ENCODE results near the gene GPR108.
"Not testable (repeated sequence)": the region's sequence is repeated elsewhere in the genome, so short reads cannot be mapped to it uniquely, and the experiment has no call there.

Gene GPR108

DNA sequence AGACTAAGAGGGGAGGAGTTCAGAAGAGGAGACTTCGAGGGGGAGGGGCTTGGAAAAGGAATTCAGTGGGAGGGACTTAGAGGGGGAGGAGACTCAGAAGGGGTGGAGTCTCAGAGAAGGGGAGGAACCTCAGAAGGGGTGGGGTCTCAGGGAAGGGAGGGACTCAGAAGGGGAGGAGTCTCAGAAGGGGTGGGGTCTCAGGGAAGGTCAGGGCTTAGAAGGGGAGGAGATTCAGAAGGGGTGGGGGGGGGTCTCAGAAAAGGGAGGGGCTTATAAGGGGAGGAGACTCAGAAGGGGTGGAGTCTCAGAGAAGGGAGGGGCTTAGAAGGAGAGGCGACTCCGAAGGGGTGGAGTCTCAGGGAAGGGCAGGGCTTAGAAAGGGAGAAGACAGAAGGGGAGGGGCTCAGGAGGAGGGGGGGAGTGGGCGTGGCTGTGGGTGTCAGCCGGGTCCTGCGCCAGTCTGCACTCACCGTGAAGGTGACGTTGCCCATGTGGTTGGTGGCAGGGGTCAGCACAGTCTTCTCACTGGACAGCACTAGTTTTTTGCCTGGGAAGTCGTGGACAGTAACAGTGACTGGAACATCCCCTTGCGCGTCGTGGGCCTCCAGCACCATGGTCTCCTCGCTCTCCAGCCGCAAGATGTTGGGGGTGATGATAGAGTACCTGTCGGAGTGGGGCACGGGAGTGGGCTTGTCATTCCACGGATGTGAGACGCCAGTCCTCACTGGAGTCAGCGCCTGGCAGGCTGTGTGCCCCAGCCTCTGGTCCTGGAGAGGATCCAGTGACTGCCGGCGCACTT is 18.4 kb downstream of the GPR108 start:
- DNase-seq, result no peak

DNA sequence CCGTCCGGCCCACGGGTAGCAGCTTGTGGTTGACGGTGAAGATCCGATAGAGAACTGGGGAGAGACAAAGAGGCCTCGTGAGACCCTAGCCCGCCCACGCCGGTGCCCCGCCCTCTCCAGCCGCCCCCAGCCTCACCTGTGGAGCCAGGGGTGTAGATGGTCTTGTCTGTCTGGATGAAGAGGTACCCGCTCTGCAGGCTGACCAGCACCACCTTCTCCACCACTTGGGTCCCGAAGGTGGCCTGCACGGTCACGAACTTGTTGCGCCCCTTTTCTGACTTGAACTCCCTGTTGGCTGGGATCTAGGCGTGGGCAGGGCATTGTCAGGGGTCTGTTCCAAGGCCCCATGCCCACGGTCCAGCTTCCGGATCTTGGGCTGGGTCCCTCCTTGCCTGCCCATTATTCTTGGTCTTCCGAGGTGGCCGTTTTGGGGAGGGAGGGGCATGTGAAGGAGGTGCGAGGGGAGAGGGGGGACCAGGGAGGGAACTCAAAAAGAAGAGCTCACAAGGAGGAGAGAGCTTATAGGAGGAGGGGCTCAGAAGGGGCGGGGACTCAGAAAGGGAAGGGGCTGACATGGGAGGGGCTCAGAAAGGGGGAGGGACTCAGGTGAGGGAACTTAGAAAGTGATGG is 19.2 kb downstream of the GPR108 start:
- no peak for DNase-seq

DNA sequence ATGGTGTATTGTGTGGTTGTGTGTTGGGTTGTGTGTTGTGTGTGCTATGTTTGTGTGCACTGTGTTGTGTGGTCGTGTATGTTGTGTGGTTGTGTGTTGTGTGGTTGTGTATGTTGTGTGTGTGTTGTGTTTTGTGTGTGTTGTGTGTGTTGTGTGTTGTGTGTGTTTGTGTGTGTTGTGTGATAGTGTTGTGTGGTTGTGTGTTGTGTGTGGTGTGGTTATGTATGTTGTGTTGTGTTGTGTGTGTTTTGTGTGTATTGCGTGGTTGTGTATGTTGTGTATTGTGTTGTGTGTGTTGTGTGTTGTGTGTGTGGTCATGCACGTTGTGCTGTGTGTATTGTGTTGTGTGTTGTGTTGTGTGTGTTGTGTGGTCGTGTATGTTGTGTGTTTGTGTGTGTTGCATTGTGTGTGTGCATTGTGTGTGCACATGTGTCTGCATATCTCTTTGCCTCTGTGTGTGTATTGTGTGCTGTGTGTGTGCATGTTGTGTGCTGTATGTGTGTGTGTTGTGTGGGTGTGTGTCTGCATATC is 19.9 kb downstream of the GPR108 start:
- DNase-seq, result no peak

DNA sequence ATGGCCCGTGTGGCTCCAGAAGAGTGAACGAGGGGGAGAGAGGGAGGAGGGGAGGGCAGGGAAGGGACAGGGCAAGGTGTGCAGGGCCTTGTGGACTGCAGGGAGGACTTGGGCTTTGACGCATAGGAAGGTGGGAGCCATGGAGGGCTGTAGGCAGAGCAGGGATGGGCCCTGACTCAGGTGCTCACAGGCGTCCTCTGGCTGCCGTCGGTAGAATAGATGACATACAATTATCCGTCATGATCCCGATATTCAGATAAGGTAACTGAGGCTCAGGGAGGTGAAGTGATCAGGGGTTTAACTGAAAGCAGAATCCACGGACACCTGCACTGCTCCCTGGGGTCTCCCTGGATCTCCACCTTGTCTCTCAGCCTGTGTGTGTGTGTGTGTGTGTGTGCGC is 20.3 kb downstream of the GPR108 start:
- no peak for DNase-seq

DNA sequence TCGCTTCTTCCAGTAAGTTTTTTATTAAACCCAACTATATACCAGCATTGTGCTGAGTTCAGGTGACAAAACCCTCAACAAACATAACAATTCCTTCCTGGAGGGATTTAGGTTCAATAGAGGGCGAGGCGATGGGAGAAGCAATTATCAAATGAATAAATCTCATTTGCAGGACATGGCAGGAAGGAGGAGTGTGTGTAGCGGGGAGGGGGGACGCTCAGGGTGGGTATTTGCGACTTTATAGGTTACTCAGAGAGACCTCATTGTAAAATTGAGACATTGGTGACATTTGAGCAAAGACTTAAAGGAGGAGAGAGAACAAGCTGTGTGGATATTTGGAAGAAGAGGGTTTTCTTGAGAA is 20.8 kb downstream of the GPR108 start:
- DNase-seq, result no peak

DNA sequence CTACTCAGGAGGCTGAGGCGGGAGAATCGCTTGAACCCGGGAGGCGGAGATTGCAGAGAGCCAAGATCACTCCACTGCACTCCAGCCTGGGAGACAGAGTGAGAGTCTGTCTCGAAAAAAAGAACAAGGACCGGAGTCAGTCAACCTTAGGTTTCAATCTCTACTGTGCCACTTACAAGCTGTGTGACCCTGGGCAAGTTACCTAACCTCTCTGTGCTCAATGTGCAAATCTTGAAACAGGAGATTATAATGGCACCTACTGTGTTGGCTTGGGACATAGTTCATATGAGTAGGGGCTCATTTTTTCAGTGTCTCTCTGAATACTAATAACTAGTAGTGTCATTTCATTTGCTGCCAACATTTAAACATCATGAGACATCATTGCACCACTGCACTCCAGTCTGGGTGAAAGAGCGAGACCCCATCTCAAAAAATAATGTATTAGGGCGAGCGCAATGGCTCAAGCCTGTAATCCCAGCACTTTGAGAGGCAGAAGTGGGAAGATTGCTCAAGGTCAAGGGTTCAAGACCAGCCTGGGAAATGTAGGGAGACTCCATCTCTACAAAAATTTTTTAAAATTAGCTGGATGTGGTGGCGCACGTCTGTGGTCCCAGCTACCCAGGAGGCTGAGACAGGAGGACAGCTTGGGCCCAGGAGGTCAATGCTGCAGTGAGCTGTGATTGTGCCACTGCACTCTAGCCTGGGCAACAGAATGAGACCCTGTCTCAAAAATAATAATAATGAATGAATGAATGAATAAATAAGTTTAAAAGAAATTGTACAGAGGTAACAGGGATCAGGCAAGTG is 22.4 kb downstream of the GPR108 start:
- no peak for DNase-seq

DNA sequence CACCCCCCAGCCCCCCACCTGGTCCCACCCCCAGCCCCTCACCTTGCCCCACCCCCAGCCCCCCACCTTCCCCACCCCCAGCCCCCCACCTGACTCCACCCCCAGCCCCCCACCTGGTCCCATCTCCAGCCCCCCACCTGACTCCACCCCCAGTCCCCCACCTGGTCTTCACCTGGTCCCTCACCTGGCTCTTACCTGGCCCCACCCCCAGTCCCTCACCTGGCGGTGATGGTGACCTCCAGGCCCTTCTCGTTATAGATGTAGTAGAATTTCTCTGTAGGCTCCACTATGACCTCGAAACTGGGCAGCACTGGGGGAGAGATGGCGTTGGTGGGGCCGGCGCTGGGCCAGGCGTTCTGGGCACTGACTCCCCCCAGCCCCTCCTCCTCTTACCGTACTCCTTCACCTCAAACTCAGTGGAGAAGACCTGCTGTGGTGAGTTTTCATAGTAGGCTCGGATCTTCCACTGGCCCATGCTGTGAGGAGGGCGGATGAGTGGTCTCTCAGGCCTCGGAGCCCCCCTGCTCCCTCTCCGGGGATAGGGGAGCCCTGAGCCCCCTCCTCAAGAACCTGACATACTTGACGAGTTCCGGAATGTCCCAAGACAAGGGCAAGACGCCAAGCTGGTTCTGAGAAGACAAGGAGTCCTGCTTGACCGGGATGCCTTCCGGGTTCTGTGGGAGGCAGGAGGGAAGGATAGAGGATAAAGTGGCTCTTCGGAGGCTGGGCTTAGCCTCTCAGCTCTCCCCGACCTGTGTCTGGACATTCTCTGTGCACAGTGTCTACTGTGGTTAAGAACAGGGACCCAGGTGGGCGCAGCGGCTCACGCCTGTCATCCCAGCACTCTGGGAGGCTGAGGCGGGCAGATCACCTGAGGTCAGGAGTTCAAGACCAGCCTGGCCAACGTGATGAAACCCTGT is 23.3 kb downstream of the GPR108 start:
- DNase-seq, result no peak

DNA sequence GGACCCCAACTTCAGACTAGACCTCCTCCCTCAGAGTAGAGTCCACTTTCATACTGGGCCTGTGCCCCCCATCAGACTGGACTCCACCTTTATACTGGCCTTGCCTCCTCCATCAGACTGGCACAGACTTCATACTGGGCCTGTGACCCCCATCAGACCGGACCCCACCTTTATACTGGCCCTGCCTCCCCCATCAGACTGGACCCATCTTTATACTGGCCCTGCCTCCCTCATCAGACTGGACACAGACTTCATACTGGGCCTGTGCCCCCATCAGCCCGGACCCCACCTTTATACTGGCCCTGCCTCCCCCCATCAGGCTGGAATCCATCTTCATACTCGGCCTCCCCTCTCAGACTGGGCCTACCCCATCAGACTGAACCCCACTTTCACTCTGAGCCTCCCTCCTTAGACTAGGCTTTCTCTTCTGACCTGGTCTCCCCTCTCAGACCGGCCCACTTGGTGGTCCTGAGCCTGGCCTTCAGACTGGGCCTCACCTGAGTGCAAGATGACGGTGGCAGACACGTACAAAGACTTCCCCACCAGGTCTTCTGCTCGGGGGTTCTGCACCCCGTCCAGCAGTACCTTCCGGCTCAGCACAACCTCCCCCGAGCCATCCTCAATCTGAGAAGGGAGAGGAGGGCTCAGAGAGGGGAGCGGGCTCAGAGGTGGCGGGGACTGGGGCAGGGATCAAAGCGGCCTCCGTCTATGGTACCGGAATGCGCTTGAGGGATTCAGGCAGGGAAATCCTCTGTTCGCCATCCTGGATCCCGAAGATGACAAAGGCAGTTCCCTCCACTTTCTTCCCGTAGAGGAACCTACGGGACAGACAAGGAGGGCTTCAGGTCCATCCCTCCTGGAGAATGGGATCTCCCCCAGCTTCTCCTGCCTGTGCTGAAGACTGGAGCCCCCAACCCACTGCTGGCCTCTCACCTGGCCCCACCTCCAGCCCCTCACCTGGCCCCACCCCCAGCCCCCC is 24.4 kb downstream of the GPR108 start:
- no peak for DNase-seq

DNA sequence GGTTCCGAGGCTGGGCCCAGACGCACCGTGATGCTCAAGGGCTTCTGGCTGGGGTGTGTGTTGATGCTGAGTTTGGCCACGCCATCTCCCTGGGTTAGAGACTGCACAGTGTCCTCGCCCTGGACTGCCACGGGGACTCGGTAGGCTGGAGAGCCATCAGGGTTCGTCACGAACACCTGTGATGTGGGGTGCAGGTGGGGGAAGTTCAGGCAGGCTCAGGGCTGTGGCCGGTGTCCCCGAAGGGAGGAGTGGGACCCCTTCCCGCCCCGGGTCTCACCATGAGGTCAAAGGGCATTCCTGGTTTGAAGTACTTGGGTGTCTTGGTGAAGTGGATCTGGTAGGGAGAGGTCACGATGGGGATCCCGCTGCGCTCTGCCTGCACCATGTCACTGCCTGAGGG is 25.1 kb downstream of the GPR108 start:
- no peak for DNase-seq

DNA sequence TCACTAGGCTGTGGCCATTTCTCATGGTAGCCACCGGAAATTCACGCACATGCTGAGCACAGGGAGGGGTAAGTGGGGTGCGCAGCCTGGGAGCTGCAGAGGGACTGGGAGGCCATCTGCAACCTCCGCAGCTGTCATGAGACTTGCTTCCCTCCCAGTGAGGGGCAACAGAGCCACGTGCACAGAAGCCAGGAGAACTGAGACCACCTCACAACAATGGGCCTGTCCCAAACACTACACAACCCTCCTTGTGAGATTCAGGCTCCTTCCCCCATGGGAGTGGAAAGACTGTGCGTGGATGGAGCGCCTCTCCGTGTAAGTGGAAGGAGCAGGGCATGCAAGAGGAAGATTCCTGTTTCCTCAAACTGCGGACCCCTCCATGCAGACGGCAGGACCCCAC is 25.8 kb downstream of the GPR108 start:
- no peak for DNase-seq

DNA sequence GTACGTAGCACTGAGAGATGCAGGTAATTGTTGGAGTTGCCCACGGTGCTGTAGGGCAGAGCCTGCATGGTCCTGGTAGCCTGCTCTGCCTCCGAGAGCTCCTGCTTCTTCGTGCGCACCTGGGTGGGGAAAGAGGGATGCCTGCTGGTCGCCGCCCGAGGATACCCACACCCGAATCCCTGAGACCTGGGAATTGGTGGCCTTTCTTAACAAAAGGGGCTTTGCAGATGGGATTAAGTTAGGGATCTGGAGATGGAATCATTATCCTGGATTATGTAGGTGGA is 26.4 kb downstream of the GPR108 start:
- no peak for DNase-seq

DNA sequence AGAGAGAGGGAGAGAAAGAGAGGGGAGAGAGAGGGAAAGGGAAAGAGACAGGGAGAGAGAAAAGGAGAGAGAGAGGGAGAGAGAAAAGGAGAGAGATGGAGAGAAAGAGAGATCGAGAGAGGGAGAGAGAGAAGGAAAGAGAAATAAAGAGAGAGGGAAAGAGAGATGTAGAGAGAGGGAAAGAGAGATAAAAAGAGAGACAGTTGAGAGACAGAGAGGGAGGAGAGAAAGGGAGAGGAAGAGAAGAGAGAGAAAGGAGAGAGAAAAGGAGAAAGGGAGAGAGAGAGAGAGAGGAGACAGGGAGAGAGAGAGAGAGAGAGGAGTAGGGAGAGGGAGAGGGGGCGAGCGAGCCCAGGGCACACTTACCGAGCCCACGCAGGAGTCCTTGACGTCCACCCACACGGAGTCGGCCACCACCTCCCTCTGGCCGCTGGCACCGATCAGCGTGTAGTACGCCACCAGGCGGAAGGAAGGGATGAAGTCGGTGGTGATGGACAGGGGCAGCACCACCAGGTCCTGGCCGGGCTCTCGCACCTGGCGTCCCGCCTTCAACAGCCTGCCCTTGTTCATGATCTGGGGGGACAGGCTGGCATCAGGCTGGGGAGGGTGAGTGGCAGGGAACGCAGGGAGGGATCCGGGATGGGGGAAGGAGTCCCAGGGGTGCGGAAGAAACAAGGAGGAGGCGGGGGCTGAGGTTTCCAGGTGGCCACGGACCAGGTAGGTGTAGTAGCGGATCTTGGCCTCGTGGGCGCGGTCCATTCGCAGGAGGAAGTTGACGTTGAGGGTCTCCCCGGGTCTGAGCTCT is 26.9 kb downstream of the GPR108 start:
- DNase-seq, result no peak

DNA sequence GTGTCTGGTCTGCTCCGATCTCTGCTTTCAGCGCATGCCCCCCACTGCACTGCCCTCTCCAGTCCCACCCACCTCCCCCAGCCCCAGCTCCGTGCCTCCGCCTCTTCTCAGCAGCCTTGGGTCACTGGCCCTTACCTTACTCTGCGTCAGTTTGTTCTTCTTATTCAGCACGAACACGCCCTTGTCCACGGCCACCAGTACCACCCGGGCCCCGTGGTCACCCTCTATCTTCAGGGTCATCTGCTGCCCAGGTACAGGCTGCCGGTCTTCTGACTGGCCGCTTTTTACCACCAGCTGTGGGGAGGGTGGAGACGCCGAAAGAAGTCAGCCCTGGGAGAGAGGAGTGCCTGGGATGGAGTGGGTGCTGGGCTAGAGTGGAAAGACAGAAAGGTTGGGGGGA is 27.8 kb downstream of the GPR108 start:
- DNase-seq, result no peak

DNA sequence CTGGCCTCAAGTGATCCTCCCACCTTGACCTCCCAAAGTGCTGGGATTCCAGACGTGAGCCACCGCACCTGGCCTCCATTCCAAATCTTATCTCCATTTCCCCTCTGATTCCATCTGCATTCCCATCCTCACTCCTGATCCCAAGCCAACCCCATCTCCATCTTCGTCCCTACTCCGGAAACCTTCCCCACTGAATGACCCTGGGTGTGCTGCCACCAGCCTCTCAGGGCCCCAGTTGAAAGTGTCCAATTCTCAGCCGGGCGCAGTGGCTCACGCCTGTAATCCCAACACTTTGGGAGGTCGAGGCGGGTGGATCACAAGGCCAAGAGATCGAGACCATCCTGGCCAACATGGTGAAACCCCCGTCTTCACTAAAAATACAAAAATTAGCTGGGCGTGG is 28.5 kb downstream of the GPR108 start:
- DNase-seq, result not testable (repeated sequence)

DNA sequence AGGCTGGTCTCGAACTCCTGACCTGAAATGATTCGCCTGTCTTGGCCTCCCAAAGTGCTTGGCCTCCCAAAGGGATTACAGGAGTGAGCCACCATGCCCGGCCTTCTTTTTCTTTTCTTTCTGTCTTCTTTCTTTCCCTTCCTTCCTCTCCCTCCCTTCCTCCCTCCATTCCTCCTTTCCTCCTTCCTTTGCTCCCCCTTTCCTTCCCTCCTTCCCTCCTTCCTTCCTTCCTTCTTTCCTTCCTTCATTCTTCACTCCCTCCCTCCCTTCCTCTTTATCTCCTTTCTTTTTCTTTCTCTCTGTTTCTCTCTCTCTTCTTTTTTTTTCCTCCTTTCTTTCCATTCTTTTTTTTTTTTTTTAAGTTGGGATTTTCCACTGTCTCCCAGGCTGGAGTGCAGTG is 29.0 kb downstream of the GPR108 start:
- no peak for DNase-seq

DNA sequence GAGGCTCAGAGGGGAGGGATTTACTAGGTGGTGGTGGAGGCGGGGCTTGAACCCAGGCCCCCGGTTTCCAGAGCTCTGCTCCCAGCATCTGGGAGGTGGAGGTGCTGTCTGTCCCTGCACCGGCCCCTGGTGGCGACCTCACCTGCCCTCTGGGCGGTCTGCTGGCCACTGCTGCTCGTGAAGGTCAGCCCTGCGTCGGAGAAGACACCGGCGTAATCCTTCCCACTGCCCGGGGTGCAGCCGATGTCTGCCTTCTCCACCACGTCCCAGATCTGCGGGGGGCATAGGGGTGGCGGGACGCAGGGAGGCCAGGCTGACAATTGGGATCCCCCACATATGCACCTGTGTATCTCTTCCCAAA is 29.7 kb downstream of the GPR108 start:
- DNase-seq, result no peak

DNA sequence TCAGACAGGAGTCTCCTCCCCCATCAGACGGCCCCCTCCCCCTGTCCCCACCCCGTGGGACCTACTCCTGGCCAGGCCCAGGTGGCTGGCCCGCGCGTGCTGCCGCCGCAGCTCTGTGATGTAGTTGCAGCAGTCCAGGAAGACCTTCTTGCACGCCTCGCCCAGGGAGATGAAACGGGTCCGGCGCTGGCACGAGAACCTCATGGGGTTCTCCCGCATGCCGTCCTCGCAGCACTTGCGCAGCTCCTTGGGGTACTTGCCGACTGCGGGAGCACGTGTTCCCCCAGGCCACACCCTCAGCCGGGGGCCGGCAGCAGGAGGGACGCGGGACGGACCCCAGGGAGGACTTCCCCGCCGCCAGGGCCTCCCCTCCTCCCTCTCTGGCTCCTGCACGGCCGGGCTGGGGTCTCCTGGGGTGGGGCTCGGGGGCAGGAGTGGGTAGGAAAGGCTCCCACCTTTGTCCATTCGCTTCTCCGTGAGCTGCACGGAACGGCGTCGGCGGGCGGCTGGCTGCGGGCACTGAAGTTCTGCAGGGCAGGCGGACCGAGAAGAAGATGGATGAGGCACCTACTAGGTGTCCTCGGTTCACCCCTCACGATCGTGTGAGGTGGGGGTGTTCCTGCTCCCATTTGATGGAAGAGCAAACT is 30.2 kb downstream of the GPR108 start:
- DNase-seq, result no peak

DNA sequence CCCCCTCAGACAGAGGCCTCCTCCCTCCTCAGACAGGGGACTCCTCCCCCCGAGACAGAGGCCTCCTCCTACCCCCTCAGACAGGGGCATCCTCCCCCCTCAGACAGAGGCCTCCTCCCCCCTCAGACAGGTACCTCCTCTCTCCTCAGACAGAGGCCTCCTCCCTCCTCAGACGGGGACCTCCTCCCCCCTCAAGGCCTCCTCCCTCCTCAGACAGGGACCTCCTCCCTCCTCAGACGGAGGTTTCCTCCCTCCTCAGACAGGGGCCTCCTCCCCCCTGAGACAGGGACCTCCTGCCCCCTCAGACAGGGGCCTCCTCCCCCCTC is 30.8 kb downstream of the GPR108 start:
- DNase-seq, result no peak

DNA sequence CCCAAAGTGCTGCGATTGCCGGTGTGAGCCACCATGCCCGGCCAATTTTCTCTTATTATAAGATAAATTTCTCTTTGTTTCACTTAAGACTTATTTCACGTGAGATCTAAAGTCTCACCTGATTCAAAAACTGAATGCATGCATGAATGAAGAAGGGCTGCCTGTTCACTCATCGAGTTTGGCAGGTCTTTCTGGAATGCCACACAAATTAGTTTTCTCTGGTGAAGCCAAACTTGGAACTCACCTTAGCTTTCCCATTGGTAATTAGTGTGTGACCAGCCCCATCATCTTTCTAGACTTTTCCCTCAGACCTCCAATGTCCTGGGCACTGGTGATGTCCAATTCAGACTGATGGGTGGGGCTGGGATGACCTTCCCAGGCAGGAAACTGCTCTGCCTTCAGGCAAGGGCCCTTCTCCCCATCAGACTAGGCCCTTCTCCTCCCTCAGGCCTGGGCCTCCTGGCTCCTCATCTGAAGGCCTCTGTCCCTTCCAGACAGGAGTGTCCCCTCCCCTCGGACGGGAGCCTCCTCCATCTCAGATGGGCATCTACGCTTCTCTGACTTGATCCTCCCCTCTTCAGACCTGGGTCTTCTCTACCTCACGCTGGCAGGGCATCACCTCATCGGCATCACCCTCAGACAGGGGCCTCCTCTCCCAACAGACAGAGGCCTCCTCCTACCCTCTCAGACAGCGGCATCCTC is 31.3 kb downstream of the GPR108 start:
- no peak for DNase-seq

Measured in T1000 (cell line).